Neural cell (in vitro differentiated cells): ENCODE results near the gene LRP5. TPM values are rescaled to one million over a fixed set of nuclear protein-coding genes. Genes with fewer than 3 reads are reported as not detected.

ENCODE experiments used
- H2AFZ ChIP-seq: fragments of 200-600, 300-800 bp; sonication (generic), shearing (Covaris generic); 2 replicates; pipeline ENCODE4 v1.6.0; 2014; ENCODE audit warnings: low read depth, mild to moderate bottlenecking, antibody characterized with exemption, low read length, moderate library complexity
- H3F3A ChIP-seq: fragments of 200-600 bp; shearing (Covaris generic); 2 replicates; pipeline ENCODE4 v1.6.1; 2016; ENCODE audit warnings: mild to moderate bottlenecking, moderate library complexity, mixed read lengths, antibody characterized with exemption, low read length; ENCODE audit not compliant: insufficient read depth, poor library complexity, severe bottlenecking
- H3K27ac ChIP-seq: fragments of 200-600, 300-800 bp; sonication (generic), shearing (Covaris generic); 2 replicates; pipeline ENCODE4 v1.5.1; 2014; ENCODE audit warnings: mild to moderate bottlenecking, low read length, moderate library complexity
- H3K27me3 ChIP-seq: fragments of 300-800, 200-600 bp; sonication (generic), shearing (Covaris generic); 2 replicates; pipeline ENCODE4 v1.6.0; 2014; ENCODE audit warnings: mild to moderate bottlenecking, low read depth, low read length, moderate library complexity; ENCODE audit not compliant: insufficient read depth
- H3K36me3 ChIP-seq: fragments of 300-800, 200-600 bp; sonication (generic), shearing (Covaris generic); 2 replicates; pipeline ENCODE4 v1.5.1; 2014; ENCODE audit warnings: mild to moderate bottlenecking, antibody characterized with exemption, low read length, moderate library complexity; ENCODE audit not compliant: insufficient read depth
- H3K4me2 ChIP-seq: fragments of 300-800, 200-600 bp; sonication (generic), shearing (Covaris generic); 2 replicates; pipeline ENCODE4 v1.6.0; 2014; ENCODE audit warnings: mild to moderate bottlenecking, low read length
- H3K4me3 ChIP-seq: fragments of 300-800, 200-600 bp; sonication (generic), shearing (Covaris generic); 2 replicates; pipeline ENCODE4 v1.5.1; 2014; ENCODE audit warnings: mild to moderate bottlenecking, low read length, moderate library complexity
- H3K79me2 ChIP-seq: fragments of 200-600 bp; shearing (Covaris generic); replicated peaks from 2 replicates; pipeline ENCODE4 v1.6.0; 2014; ENCODE audit warnings: mild to moderate bottlenecking, low read length, moderate library complexity; ENCODE audit not compliant: insufficient read depth
- H3K9ac ChIP-seq: fragments of 300-800, 200-600 bp; sonication (generic), shearing (Covaris generic); 2 replicates; pipeline ENCODE4 v1.6.1; 2016; ENCODE audit warnings: mild to moderate bottlenecking, low read length, mixed read lengths
- H3K9me2 ChIP-seq: fragments of 200-600 bp; shearing (Covaris generic); 2 replicates; pipeline ENCODE4 v1.6.1; 2016; ENCODE audit warnings: mild to moderate bottlenecking, low read length, mixed read lengths; ENCODE audit not compliant: insufficient read depth
- H3K9me3 ChIP-seq: fragments of 200-600, 300-800 bp; sonication (generic), shearing (Covaris generic); 2 replicates; pipeline ENCODE4 v1.6.1; 2016; ENCODE audit warnings: mild to moderate bottlenecking, mixed run types, low read length, moderate library complexity, mixed read lengths
- H4K20me1 ChIP-seq: fragments of 200-600 bp; shearing (Covaris generic); 2 replicates; pipeline ENCODE4 v1.6.1; 2016; ENCODE audit warnings: mild to moderate bottlenecking, mixed run types; ENCODE audit not compliant: insufficient read depth
- EP300 ChIP-seq: fragments of 450-650 bp; conservative IDR thresholded peaks from 2 replicates; pipeline ENCODE4 v1.6.1; 2014; ENCODE audit warnings: antibody characterized with exemption, mild to moderate bottlenecking, moderate library complexity; ENCODE audit not compliant: poor library complexity, severe bottlenecking
- EZH2 ChIP-seq: fragments of 200-600, 300-800 bp; shearing (Covaris generic), sonication (generic); IDR thresholded peaks from 2 replicates; pipeline ENCODE4 v1.6.1; 2014; ENCODE audit warnings: antibody characterized with exemption, low read length, borderline replicate concordance, mild to moderate bottlenecking; ENCODE audit not compliant: insufficient read depth, poor library complexity, severe bottlenecking
- MXI1 ChIP-seq: fragments of 450-650 bp; conservative IDR thresholded peaks from 2 replicates; pipeline ENCODE4 v1.6.1; 2014; ENCODE audit warnings: antibody characterized with exemption, mild to moderate bottlenecking; ENCODE audit not compliant: poor library complexity, severe bottlenecking
- POLR2AphosphoS5 ChIP-seq: IDR thresholded peaks from 2 replicates; pipeline ENCODE4 v1.6.1; 2012
- RAD21 ChIP-seq: fragments of 450-650 bp; conservative IDR thresholded peaks from 2 replicates; pipeline ENCODE4 v1.6.1; 2014; ENCODE audit warnings: antibody characterized with exemption, mild to moderate bottlenecking, moderate library complexity
- SMC3 ChIP-seq: fragments of 450-650 bp; conservative IDR thresholded peaks from 2 replicates; pipeline ENCODE4 v1.6.1; 2014; ENCODE audit warnings: antibody characterized with exemption, mild to moderate bottlenecking, moderate library complexity; ENCODE audit not compliant: poor library complexity
- TAF1 ChIP-seq: IDR thresholded peaks from 2 replicates; pipeline ENCODE4 v1.6.1; 2012; ENCODE audit warnings: low read depth
- polyA plus RNA-seq: library from polyadenylated mRNA; depleted of rRNA; stranded (reverse); fragments of >200 nt; gene quantifications from 2 replicates; pipeline ENCODE4 v1.2.3, GENCODE V29; 2014
- TF ChIP-seq, protein P1 (sequence below): IDR thresholded peaks from 2 replicates; pipeline ENCODE4 v1.6.1; 2012; ENCODE audit warnings: borderline replicate concordance
- TF ChIP-seq, protein P2 (sequence below): fragments of 450-650 bp; IDR thresholded peaks from 2 replicates; pipeline ENCODE4 v1.5.1; 2014; ENCODE audit warnings: antibody characterized with exemption, mild to moderate bottlenecking, moderate library complexity; ENCODE audit not compliant: poor library complexity, severe bottlenecking

Gene LRP5
- polyA plus RNA-seq, 1 donor from 2014 or later: 3.0 TPM

DNA sequence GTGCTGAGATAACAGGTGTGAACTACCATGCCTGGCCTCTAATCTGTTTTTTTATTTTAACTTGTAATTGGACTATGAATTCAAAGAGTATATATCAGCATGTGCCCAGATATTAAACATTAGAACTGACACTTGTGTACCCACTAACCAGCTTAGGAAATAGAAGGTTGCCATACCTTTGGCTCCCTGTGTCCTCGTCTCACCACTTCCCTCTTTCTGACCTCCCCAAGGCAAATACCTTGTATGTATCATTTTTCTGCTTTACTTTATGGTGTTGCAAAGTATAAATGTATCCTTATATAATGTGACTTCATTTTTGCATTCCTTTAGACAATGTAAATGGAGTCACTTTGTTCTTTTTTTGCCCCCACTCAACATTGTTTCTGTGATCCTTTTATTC, 157.3 kb downstream of the LRP5 start:
- no peak overlapping the region for H3K4me3 ChIP-seq
- no peak overlapping the region for H3K27ac ChIP-seq
- H3K9ac ChIP-seq: no peak overlapping the region
- H3K9me2 ChIP-seq: no peaks in the 10 kb centered on the region
- no peak overlapping the region for H2AFZ ChIP-seq
- H3K4me2 ChIP-seq: no peak overlapping the region
- no peaks in the 10 kb centered on the region for H3F3A ChIP-seq
- no peaks in the 10 kb centered on the region for H3K27me3 ChIP-seq
- H3K36me3 ChIP-seq: no peaks in the 10 kb centered on the region
- TF ChIP-seq EP300: no peak
- TF ChIP-seq, protein P1, sequence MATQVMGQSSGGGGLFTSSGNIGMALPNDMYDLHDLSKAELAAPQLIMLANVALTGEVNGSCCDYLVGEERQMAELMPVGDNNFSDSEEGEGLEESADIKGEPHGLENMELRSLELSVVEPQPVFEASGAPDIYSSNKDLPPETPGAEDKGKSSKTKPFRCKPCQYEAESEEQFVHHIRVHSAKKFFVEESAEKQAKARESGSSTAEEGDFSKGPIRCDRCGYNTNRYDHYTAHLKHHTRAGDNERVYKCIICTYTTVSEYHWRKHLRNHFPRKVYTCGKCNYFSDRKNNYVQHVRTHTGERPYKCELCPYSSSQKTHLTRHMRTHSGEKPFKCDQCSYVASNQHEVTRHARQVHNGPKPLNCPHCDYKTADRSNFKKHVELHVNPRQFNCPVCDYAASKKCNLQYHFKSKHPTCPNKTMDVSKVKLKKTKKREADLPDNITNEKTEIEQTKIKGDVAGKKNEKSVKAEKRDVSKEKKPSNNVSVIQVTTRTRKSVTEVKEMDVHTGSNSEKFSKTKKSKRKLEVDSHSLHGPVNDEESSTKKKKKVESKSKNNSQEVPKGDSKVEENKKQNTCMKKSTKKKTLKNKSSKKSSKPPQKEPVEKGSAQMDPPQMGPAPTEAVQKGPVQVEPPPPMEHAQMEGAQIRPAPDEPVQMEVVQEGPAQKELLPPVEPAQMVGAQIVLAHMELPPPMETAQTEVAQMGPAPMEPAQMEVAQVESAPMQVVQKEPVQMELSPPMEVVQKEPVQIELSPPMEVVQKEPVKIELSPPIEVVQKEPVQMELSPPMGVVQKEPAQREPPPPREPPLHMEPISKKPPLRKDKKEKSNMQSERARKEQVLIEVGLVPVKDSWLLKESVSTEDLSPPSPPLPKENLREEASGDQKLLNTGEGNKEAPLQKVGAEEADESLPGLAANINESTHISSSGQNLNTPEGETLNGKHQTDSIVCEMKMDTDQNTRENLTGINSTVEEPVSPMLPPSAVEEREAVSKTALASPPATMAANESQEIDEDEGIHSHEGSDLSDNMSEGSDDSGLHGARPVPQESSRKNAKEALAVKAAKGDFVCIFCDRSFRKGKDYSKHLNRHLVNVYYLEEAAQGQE: no peak
- no peaks in the 10 kb centered on the region for H3K9me3 ChIP-seq
- peaks cover 96% of the 10 kb centered on the region for H3K79me2 ChIP-seq
- H4K20me1 ChIP-seq: no peaks in the 10 kb centered on the region

DNA sequence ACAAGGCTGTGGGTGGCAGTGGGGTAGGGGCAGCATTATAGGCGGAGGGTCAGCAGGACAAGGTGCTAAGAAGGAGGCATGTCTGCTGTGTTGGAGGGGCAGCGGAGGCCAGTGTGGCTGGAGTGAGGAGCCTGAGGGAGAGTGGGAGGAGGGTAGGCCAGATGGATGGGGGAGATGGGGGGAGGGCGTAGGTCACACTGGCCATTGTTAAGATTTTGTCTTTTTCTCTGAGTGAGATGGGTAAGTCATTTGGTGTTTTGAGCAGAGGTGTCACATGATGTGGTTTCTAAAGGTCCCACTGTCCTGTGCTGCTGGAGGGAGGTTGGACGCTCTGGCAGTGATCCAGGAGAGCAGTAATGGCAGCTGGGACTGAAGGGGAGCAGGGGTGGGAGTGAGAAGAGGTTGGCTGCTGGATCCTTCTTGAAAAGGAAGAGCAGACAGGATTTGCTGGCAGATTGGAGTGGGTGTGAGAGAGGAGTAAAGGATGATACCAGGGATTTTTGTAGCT, 158.0 kb downstream of the LRP5 start:
- H3K9me2 ChIP-seq: no peaks in the 10 kb centered on the region
- H2AFZ ChIP-seq: no peak overlapping the region
- TF ChIP-seq RAD21 (no peak), EZH2 (no peak), POLR2AphosphoS5 (no peak), SMC3 (no peak), EP300 (no peak), TAF1 (no peak), MXI1 (no peak)
- TF ChIP-seq, protein P2, sequence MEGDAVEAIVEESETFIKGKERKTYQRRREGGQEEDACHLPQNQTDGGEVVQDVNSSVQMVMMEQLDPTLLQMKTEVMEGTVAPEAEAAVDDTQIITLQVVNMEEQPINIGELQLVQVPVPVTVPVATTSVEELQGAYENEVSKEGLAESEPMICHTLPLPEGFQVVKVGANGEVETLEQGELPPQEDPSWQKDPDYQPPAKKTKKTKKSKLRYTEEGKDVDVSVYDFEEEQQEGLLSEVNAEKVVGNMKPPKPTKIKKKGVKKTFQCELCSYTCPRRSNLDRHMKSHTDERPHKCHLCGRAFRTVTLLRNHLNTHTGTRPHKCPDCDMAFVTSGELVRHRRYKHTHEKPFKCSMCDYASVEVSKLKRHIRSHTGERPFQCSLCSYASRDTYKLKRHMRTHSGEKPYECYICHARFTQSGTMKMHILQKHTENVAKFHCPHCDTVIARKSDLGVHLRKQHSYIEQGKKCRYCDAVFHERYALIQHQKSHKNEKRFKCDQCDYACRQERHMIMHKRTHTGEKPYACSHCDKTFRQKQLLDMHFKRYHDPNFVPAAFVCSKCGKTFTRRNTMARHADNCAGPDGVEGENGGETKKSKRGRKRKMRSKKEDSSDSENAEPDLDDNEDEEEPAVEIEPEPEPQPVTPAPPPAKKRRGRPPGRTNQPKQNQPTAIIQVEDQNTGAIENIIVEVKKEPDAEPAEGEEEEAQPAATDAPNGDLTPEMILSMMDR: no peak
- TF ChIP-seq, protein P1: no peak
- peaks cover 90% of the 10 kb centered on the region for H3K79me2 ChIP-seq
- no peak overlapping the region for H3K4me3 ChIP-seq
- H3K36me3 ChIP-seq: no peaks in the 10 kb centered on the region
- H3K27ac ChIP-seq: no peak overlapping the region
- H3K9me3 ChIP-seq: no peaks in the 10 kb centered on the region
- H3F3A ChIP-seq: no peaks in the 10 kb centered on the region
- no peaks in the 10 kb centered on the region for H4K20me1 ChIP-seq
- H3K9ac ChIP-seq: no peak overlapping the region
- no peaks in the 10 kb centered on the region for H3K27me3 ChIP-seq
- H3K4me2 ChIP-seq: no peak overlapping the region
